Left ventricle myocardium inferior (tissue), 1 donor: ENCODE measurements around the gene OPCML. TPM values are rescaled to one million over a fixed set of nuclear protein-coding genes. Genes with fewer than 3 reads are reported as not detected.

Experiments used
- DNase-seq: peaks from one replicate; pipeline ENCODE4 v3.0.0-alpha.2; 2020
- H3K27ac ChIP-seq: fragments of 200-600 bp; replicated peaks from 2 replicates; pipeline ENCODE4 v1.8.0; 2021
- H3K27me3 ChIP-seq: fragments of 200-600 bp; 2 replicates; pipeline ENCODE4 v1.8.0; 2021; ENCODE audit warnings: low read depth
- H3K36me3 ChIP-seq: fragments of 200-600 bp; 2 replicates; pipeline ENCODE4 v1.8.0; 2021
- H3K4me1 ChIP-seq: fragments of 200-600 bp; 2 replicates; pipeline ENCODE4 v1.8.0; 2021
- H3K4me3 ChIP-seq: fragments of 200-600 bp; 2 replicates; pipeline ENCODE4 v1.8.0; 2021; ENCODE audit warnings: mild to moderate bottlenecking, moderate library complexity
- H3K9me3 ChIP-seq: fragments of 200-600 bp; replicated peaks from 2 replicates; pipeline ENCODE4 v1.8.0; 2021
- intact Hi-C: fragments of 100-400 bp; cut with micrococcal nuclease; formaldehyde crosslinking; loops from one replicate; pipeline ENCODE4 v1.11.0; 2022
- total RNA-seq: library from RNA; stranded (reverse); fragmentation: NEBNext Ultra II Directional; extraction: Animal tissue kit (Norgen Biotek cat#: 25700); gene quantifications from one replicate; pipeline ENCODE4 v1.2.1, GENCODE V29; 2021
- TF ChIP-seq, protein P1 (sequence below): fragments of 200-600 bp; IDR thresholded peaks from 2 replicates; pipeline ENCODE4 v1.8.0; 2021; ENCODE audit warnings: antibody characterized with exemption, mild to moderate bottlenecking, borderline replicate concordance
- donor health status: DM: no; HTN: yes; CAD: no; lungs with severe emphysema.

OPCML gene
- total RNA-seq, 1 donor from 2014 or later = 0.63 TPM

DNA sequence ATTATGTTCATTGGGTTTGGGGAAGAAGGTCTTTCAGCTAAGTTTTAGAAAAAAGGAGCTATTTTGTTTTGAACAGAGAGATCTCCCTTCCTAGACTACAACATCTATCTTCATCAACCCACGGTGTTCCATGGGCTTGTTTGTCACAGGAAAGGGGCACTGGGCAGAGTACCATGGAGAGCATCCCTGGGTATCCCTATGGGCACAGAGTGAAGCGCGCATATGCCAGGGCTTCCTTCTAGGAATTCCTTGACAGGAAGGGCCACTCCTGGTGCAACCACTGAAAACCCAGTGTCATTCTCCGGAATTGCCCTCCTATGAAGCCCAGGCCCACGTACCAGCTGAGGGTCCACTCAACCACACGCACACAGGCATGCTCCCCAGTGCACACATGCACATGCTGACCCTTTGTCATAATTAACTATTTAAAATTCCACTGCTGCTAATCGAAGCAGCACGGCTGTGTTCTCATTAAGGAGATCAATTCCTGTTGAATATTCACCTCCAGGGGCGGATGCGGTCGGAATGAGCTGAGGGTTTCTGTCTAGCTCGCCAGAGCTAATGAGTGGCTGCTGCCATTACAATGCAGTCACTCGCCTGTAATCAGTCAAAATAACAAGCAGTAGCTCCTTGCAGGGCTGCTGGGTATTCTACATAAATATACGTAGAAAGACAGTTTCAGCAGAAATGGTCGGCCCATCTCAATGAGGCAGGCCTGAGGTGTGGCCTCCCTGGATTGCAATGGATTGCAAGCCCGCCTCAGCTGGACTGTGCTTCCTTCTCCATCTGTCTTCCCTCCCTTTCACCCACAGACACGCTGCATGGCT, 512.5 kb downstream of the OPCML start:
- DNase-seq = no peak
- H3K27ac ChIP-seq = no peak overlapping the region
- no peak overlapping the region for H3K4me3 ChIP-seq
- no peaks in the 10 kb centered on the region for H3K36me3 ChIP-seq
- no peaks in the 10 kb centered on the region for H3K4me1 ChIP-seq
- intact Hi-C loops = no loop called here
- no peaks in the 10 kb centered on the region for H3K9me3 ChIP-seq
- TF ChIP-seq, protein P1, sequence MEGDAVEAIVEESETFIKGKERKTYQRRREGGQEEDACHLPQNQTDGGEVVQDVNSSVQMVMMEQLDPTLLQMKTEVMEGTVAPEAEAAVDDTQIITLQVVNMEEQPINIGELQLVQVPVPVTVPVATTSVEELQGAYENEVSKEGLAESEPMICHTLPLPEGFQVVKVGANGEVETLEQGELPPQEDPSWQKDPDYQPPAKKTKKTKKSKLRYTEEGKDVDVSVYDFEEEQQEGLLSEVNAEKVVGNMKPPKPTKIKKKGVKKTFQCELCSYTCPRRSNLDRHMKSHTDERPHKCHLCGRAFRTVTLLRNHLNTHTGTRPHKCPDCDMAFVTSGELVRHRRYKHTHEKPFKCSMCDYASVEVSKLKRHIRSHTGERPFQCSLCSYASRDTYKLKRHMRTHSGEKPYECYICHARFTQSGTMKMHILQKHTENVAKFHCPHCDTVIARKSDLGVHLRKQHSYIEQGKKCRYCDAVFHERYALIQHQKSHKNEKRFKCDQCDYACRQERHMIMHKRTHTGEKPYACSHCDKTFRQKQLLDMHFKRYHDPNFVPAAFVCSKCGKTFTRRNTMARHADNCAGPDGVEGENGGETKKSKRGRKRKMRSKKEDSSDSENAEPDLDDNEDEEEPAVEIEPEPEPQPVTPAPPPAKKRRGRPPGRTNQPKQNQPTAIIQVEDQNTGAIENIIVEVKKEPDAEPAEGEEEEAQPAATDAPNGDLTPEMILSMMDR = no peak
- peaks cover 67% of the 10 kb centered on the region for H3K27me3 ChIP-seq

DNA sequence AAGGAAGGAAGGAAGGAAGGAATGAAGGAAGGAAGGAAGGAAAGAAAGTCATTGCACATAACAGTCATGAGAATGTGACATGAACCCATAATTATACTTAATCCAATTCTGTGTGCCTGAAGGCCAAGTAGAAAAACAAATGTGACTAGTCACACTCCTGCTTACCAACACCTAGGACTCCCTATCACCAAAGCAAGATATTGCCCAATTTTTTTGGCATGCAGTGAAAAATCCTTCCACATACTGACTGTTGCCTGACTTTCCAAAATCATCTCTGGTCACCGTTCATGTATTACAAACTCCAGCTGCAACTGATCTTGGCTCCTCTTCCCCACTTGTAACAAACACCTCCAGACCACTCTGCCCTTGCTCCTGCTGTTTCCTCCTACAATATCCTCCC, 516.8 kb downstream of the OPCML start:
- Histone ChIP-seq H3K27ac (no peak overlapping the region), H3K4me1 (peaks cover 5% of the 10 kb centered on the region), H3K27me3 (peaks cover 26% of the 10 kb centered on the region), H3K9me3 (no peaks in the 10 kb centered on the region), H3K4me3 (no peak overlapping the region), H3K36me3 (no peaks in the 10 kb centered on the region)
- TF ChIP-seq, protein P1 = no peak
- intact Hi-C loops = no loop called here
- DNase-seq = no peak

DNA sequence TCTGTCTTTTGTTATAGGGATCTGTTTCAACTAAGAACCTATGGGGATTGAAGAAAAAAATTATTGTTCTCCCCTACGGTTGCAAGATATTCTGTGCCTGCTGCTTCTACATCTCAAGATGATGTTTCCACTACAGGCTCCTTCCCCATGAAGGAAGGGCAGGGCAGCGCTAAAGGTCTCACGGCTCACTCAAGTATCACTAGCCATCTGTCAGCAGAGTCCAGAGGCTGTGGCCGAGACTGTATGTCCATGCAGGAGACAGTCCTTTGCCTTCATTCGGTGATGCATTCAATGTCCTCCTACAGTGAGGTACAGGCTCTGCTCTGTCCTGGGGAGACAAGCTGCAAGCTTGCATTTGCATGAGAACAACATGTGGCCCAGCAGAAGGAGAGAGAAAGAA, 518.0 kb downstream of the OPCML start:
- Histone ChIP-seq H3K27me3 (peaks cover 25% of the 10 kb centered on the region), H3K9me3 (no peaks in the 10 kb centered on the region), H3K4me1 (peaks cover 5% of the 10 kb centered on the region), H3K27ac (no peak overlapping the region), H3K4me3 (no peak overlapping the region), H3K36me3 (no peaks in the 10 kb centered on the region)
- no peak for DNase-seq
- intact Hi-C loops = no loop called here
- TF ChIP-seq, protein P1 = no peak

DNA sequence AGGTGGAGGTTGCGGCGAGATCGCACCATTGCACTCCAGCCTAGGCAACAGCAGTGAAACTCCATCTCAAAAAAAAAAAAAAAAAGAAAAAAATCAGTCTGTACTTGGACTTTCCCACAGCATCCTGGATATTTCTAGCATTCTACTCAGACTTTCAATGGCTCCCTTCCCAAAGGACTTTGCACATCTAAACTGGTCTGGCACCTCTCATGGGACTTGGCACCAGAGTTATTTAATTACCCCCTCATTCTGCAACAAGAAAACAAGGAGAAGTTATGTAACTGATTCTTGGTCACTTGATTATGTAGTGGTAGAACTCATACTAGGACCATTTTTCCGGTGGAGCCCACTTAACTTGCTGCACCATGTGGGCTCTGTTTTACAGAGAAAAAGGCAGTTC, 519.5 kb downstream of the OPCML start:
- TF ChIP-seq, protein P1 = no peak
- H3K4me1 ChIP-seq = peaks cover 5% of the 10 kb centered on the region
- intact Hi-C loops = no loop called here

DNA sequence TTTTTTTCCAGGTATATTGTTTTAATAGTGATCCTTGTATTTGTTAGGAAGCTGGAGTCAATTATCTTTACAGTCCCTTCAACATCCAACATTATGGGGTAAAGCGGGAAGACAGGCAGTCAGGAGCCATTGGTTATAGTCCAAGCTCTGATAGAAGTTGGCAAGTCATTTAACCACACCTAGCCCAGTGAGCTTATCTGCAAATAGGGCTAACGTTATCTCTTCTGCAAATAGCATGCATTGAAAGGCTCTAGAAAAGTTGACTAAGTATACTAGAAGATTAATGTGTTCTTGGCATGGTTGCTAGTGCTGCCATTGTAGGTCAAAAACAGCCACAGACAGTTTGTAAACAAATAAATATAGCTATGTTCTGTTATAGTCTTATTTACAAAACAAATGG, 520.7 kb downstream of the OPCML start:
- Histone ChIP-seq H3K9me3 (no peaks in the 10 kb centered on the region), H3K27me3 (peaks cover 9% of the 10 kb centered on the region), H3K36me3 (no peaks in the 10 kb centered on the region), H3K27ac (no peak overlapping the region), H3K4me1 (peaks cover 5% of the 10 kb centered on the region), H3K4me3 (no peak overlapping the region)
- no peak for DNase-seq
- TF ChIP-seq, protein P1 = no peak
- intact Hi-C loops = no loop called here

More for the DNA sequence above, 519.5 kb downstream of the OPCML start:
- no peak overlapping the region for H3K27ac ChIP-seq
- no peaks in the 10 kb centered on the region for H3K36me3 ChIP-seq
- DNase-seq = no peak
- H3K27me3 ChIP-seq = peaks cover 10% of the 10 kb centered on the region
- H3K9me3 ChIP-seq = no peaks in the 10 kb centered on the region
- no peak overlapping the region for H3K4me3 ChIP-seq
